GM12878 (cell line): ENCODE measurements around the gene USP28. TPM values are rescaled to one million over a fixed set of nuclear protein-coding genes. Genes with fewer than 3 reads are reported as not detected.

ENCODE experiments used
- ATAC-seq: fragments of 200-7000 bp; cut with Tn5 transposase; 3 replicates; pipeline ENCODE4 v1.9.1; 2020; ENCODE audit warnings: mild to moderate bottlenecking, moderate library complexity
- BruUV-seq: library from RNA; stranded (reverse); fragments of 400-500 nt; replicated peaks from 2 replicates; lab custom pipeline; 2021; lab: Mats Ljungman, UMichigan
- CTCF ChIA-PET: fragments of 300-600 bp; sonication (Branson Sonifier 250); formaldehyde crosslinking; extraction: SDS; loops from one replicate; lab custom pipeline; 2021; ENCODE audit warnings: inconsistent platforms; lab: Yijun Ruan, JAX
- POLR2A ChIA-PET: fragments of 350-600 bp; formaldehyde crosslinking; extraction: SDS; loops from one replicate; lab custom pipeline; 2021; ENCODE audit warnings: inconsistent platforms; lab: Charles Lee
- RAD21 ChIA-PET: fragments of 300-600 bp; sonication (Branson Sonifier 250); formaldehyde crosslinking; loops from one replicate; lab custom pipeline; 2023; ENCODE audit warnings: antibody characterized with exemption; ENCODE audit not compliant: unreplicated experiment; lab: Charles Lee
- SMC1A ChIA-PET: fragments of 300-600 bp; sonication (Branson Sonifier 250); formaldehyde crosslinking; loops from one replicate; lab custom pipeline; 2023; ENCODE audit not compliant: unreplicated experiment, uncharacterized antibody; lab: Charles Lee
- DNase-seq: peaks from one replicate; pipeline ENCODE4 v3.0.0-alpha.2; 2011; ENCODE audit warnings: low read depth, low spot score
- FAIRE-seq: peaks from 3 replicates; lab custom pipeline; 2011; peaks lifted over from hg19 to GRCh38; lab: Jason Lieb, UNC
- H2AFZ ChIP-seq: 2 replicates; pipeline ENCODE4 v1.6.0; 2011; ENCODE audit warnings: low read depth, low read length, control low read depth; ENCODE audit not compliant: control insufficient read depth
- H3K27ac ChIP-seq: 2 replicates; pipeline ENCODE4 v1.5.1; 2011; ENCODE audit warnings: control low read depth; ENCODE audit not compliant: control insufficient read depth, insufficient read depth
- H3K27me3 ChIP-seq, 2 experiments: replicated peaks in 1 of 2; 2 replicates each; pipeline versions ENCODE4 v1.6.0 to v1.6.1; 2011; ENCODE audit warnings: low read length in 1 of 2; ENCODE audit not compliant: control insufficient read depth in 2 of 2, insufficient read depth in 2 of 2
- H3K36me3 ChIP-seq, 2 experiments: 2 replicates each; pipeline ENCODE4 v1.5.1; 2011; ENCODE audit warnings: low read length in 1 of 2; ENCODE audit not compliant: control insufficient read depth in 2 of 2, insufficient read depth in 2 of 2
- H3K4me1 ChIP-seq: 2 replicates; pipeline ENCODE4 v1.6.1; 2011; ENCODE audit warnings: mild to moderate bottlenecking, low read length, moderate library complexity, mixed read lengths; ENCODE audit not compliant: control insufficient read depth, insufficient read depth
- H3K4me2 ChIP-seq: 2 replicates; pipeline ENCODE4 v1.6.0; 2011; ENCODE audit warnings: control low read depth; ENCODE audit not compliant: control insufficient read depth, insufficient read depth
- H3K4me3 ChIP-seq: fragments of 200-600 bp; sonication (generic); 2 replicates; pipeline ENCODE4 v1.5.1; 2016
- H3K79me2 ChIP-seq: 2 replicates; pipeline ENCODE4 v1.6.0; 2011; ENCODE audit warnings: low read length; ENCODE audit not compliant: control insufficient read depth, insufficient read depth
- H3K9ac ChIP-seq: 2 replicates; pipeline ENCODE4 v1.8.0; 2011; ENCODE audit warnings: low read length, control low read depth, mixed read lengths; ENCODE audit not compliant: control insufficient read depth, insufficient read depth
- H3K9me3 ChIP-seq: replicated peaks from 3 replicates; pipeline ENCODE4 v1.5.1; 2011; ENCODE audit warnings: mild to moderate bottlenecking, low read length; ENCODE audit not compliant: control insufficient read depth, insufficient read depth
- H4K20me1 ChIP-seq: 2 replicates; pipeline ENCODE4 v1.6.0; 2011; ENCODE audit not compliant: control insufficient read depth, insufficient read depth
- CREM ChIP-seq: IDR thresholded peaks from 2 replicates; pipeline ENCODE4 v1.6.1; 2014; ENCODE audit warnings: antibody characterized with exemption, low read depth
- EED ChIP-seq: sonication (generic); IDR thresholded peaks from 2 replicates; pipeline ENCODE4 v1.6.1; 2016; ENCODE audit warnings: antibody characterized with exemption, low read depth
- HCFC1 ChIP-seq: fragments of 150-350 bp; IDR thresholded peaks from 2 replicates; pipeline ENCODE4 v1.6.1; 2014; ENCODE audit warnings: low read length
- JUNB ChIP-seq: IDR thresholded peaks from 2 replicates; pipeline ENCODE4 v1.6.1; 2016; ENCODE audit warnings: antibody characterized with exemption, mild to moderate bottlenecking
- JUND ChIP-seq: IDR thresholded peaks from 2 replicates; pipeline ENCODE4 v1.6.1; 2012; ENCODE audit warnings: low read depth, mild to moderate bottlenecking, low read length, improper control_type of control experiment, moderate library complexity
- MEF2A ChIP-seq: IDR thresholded peaks from 2 replicates; pipeline ENCODE4 v1.6.1; 2011; ENCODE audit warnings: low read depth, mild to moderate bottlenecking, low read length, moderate library complexity; ENCODE audit not compliant: insufficient read depth
- PAX5 ChIP-seq: IDR thresholded peaks from 2 replicates; pipeline ENCODE4 v1.6.1; 2011; ENCODE audit warnings: low read depth, low read length, borderline replicate concordance
- POLR2A ChIP-seq: IDR thresholded peaks from 2 replicates; pipeline ENCODE4 v1.6.1; 2011; ENCODE audit warnings: low read depth, mild to moderate bottlenecking, low read length
- POU2F2 ChIP-seq: IDR thresholded peaks from 3 replicates; pipeline ENCODE4 v1.6.1; 2011; ENCODE audit warnings: low read depth, mild to moderate bottlenecking, low read length, borderline replicate concordance
- SIN3A ChIP-seq: IDR thresholded peaks from 2 replicates; pipeline ENCODE4 v1.6.1; 2012; ENCODE audit warnings: low read depth, low read length, improper control_type of control experiment
- SIX5 ChIP-seq: IDR thresholded peaks from 2 replicates; pipeline ENCODE4 v1.6.1; 2011; ENCODE audit warnings: mild to moderate bottlenecking, low read depth, low read length, moderate library complexity; ENCODE audit not compliant: severe bottlenecking
- SMARCA5 ChIP-seq: fragments of 450-650 bp; IDR thresholded peaks from 2 replicates; pipeline ENCODE4 v1.6.1; 2017; ENCODE audit warnings: mild to moderate bottlenecking
- SREBF1 ChIP-seq: IDR thresholded peaks from 2 replicates; pipeline ENCODE4 v1.6.1; 2012; ENCODE audit warnings: mild to moderate bottlenecking, low read length
- TARDBP ChIP-seq: IDR thresholded peaks from 2 replicates; pipeline ENCODE4 v1.6.1; 2016; ENCODE audit warnings: borderline replicate concordance
- WGBS: methylation state at CpG from one replicate; pipeline ENCODE4 v1.1.6; 2016; ENCODE audit warnings: low lambda C conversion rate; ENCODE audit not compliant: insufficient replicate concordance, insufficient coverage; ENCODE audit errors: missing lambda C conversion rate; 5-methylcytosine and 5-hydroxymethylcytosine counted together
- in situ Hi-C: fragments of 300-500 bp; cut with MboI; formaldehyde crosslinking; loops from 9 replicates; pipeline ENCODE4 v1.14.3; 2018; ENCODE audit warnings: mixed read lengths
- intact Hi-C: fragments of 100-400 bp; cut with micrococcal nuclease; formaldehyde crosslinking; loops from one replicate; pipeline ENCODE4 v1.14.2; 2022; ENCODE audit not compliant: unreplicated experiment
- polyA plus RNA-seq, 11 experiments: library from polyadenylated mRNA; depleted of rRNA in 4 of 11; unstranded in 6 of 11; stranded (reverse) in 5 of 11; fragments of >200 nt; fragmentation: Nextera tagmentation in 4 of 11; fragmentation: Illumina TruSeq in 1 of 11; extraction: Ambion mirVana in 4 of 11; extraction: Trizol in 1 of 11; gene quantifications; 1 replicate in 1 of 11; 2 replicates in 10 of 11; pipeline versions ENCODE4 v1.2.1 to v1.2.3, GENCODE V29; 2011 to 2016; ENCODE audit warnings: inconsistent platforms in 2 of 11, missing spikeins in 2 of 11, low read depth in 1 of 11
- total RNA-seq, 4 experiments: library from RNA; depleted of rRNA in 3 of 4; stranded (reverse); fragments of >200 nt in 3 of 4; fragmentation: Illumina TruSeq in 1 of 4; extraction: Trizol in 1 of 4; gene quantifications; 2 replicates each; pipeline versions ENCODE4 v1.2.1 to v1.2.3, GENCODE V29; 2013 to 2021
- TF ChIP-seq, protein P1 (sequence below): fragments of 450-650 bp; IDR thresholded peaks from 2 replicates; pipeline ENCODE4 v1.6.1; 2018; ENCODE audit warnings: mild to moderate bottlenecking, low read depth, moderate library complexity; ENCODE audit not compliant: partially characterized antibody
- TF ChIP-seq, protein P2 (sequence below): fragments of 450-650 bp; IDR thresholded peaks from 2 replicates; pipeline ENCODE4 v1.6.1; 2017; ENCODE audit warnings: mild to moderate bottlenecking, low read depth, inconsistent platforms; ENCODE audit not compliant: poor library complexity, severe bottlenecking

USP28 gene
- total and polyA plus RNA-seq, 10 of the 15 experiments (the other 5 are each of a cell fraction or from before 2014, with no cell fraction given), result 2.8 to 60.4 (median 24.1) TPM

DNA sequence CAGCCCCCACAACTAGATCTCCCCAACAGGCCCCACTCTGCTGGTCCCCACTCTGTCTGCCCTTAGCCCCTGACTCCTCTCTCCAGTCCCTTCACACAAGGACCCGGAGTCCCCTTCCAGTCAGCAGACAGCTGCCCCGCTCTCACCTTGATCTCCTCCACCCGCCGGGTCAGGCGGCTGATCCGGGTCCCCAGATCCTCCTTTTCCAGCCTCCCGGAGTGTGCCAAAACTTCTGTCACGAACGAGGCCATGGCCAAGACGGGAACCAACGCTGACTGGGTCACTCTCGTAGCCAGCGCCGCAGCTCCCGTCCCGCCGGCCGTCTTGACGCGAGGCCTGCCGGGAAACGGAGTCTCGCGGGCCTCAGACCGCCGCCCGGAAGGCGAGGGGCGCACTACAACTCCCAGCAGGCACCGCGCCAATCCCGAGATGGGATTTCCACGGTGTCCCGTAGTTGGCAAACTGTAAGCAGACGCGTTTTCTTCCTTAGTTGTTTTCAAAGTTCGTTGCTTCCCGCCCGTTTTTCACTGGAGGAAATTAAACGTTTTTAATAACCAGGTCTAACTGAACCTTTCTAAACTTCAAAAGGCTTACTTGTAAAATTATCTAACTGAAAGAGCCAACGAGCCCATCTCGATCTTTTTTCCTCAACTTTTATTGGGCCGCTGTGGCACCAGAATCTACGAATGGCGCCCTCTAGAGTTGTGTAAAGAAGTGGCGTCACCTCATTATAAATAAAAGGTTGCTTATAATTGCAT lies 101.8 kb downstream of the USP28 start, which contains the start of gene ZW10:
TSS of gene ZW10 (minus strand) at position 277 of the 758 bp plus-strand sequence. CDS start at position 251, 26 bp downstream.
- Histone ChIP-seq H3K27me3 (no peaks in the 10 kb centered on the region), H3K4me2 (peak within 1 kb of the TSS; percentile 49), H4K20me1 (no peaks in the 10 kb centered on the region), H3K79me2 (peaks cover 12% of the 10 kb centered on the region), H3K36me3 (peaks cover 0 to 2% of the 10 kb centered on the region in 2 experiments; a peak in 1 of 4 replicates), H2AFZ (peak within 1 kb of the TSS; percentile 85), H3K9me3 (no peaks in the 10 kb centered on the region), H3K9ac (peak within 1 kb of the TSS; percentile 93), H3K27ac (peak within 1 kb of the TSS; percentile 80), H3K4me1 (no peaks in the 10 kb centered on the region), H3K4me3 (peak within 1 kb of the TSS; percentile 91)
- ChIA-PET CTCF (interaction anchor here (0.6 to 2.5 kb wide), 10 partner anchors 9 to 451 kb away, joined by 3 to 12 read pairs (median 4); no protein-coding TSS in a partner anchor), SMC1A (interaction anchor here (1.2 to 1.3 kb wide), 2 partner anchors 11 to 23 kb away, joined by 3 read pairs; no protein-coding TSS in a partner anchor), POLR2A (no interaction called here), RAD21 (no interaction called here)
- ATAC-seq, result peak; percentile 100
- peak; percentile 86 for DNase-seq
- intact Hi-C loops, result loop anchor here (2.0 kb wide), 1 partner anchor 101 kb away; the partner anchor contains the start of gene USP28
- peak; percentile 97 for FAIRE-seq
- BruUV-seq, result no TSS peak
- in situ Hi-C loops, result loop anchor here (10.0 kb wide), 1 partner anchor 459 kb away; the partner anchor contains the start of gene TTC12
- WGBS, result 1% methylated on average over 46 of the region's 46 CpGs
- TF ChIP-seq, protein P1, sequence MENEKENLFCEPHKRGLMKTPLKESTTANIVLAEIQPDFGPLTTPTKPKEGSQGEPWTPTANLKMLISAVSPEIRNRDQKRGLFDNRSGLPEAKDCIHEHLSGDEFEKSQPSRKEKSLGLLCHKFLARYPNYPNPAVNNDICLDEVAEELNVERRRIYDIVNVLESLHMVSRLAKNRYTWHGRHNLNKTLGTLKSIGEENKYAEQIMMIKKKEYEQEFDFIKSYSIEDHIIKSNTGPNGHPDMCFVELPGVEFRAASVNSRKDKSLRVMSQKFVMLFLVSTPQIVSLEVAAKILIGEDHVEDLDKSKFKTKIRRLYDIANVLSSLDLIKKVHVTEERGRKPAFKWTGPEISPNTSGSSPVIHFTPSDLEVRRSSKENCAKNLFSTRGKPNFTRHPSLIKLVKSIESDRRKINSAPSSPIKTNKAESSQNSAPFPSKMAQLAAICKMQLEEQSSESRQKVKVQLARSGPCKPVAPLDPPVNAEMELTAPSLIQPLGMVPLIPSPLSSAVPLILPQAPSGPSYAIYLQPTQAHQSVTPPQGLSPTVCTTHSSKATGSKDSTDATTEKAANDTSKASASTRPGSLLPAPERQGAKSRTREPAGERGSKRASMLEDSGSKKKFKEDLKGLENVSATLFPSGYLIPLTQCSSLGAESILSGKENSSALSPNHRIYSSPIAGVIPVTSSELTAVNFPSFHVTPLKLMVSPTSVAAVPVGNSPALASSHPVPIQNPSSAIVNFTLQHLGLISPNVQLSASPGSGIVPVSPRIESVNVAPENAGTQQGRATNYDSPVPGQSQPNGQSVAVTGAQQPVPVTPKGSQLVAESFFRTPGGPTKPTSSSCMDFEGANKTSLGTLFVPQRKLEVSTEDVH, result peak; percentile 57
- TF ChIP-seq PAX5 (0 out of 2 replicates have a peak, but pooled peaks have one; percentile 18), MEF2A (no peak), JUND (no peak), JUNB (no peak), HCFC1 (peak; percentile 98), EED (0 out of 2 replicates have a peak, but pooled peaks have one; percentile 59), SMARCA5 (peak; percentile 57; the same call in 1 of the 2 replicates), SREBF1 (peak; percentile 63; the same call in 1 of the 2 replicates), POLR2A (peak; percentile 93), SIX5 (peak; percentile 94), CREM (peak; percentile 86), TARDBP (peak; percentile 82), SIN3A (no peak), POU2F2 (no peak)
- TF ChIP-seq, protein P2, sequence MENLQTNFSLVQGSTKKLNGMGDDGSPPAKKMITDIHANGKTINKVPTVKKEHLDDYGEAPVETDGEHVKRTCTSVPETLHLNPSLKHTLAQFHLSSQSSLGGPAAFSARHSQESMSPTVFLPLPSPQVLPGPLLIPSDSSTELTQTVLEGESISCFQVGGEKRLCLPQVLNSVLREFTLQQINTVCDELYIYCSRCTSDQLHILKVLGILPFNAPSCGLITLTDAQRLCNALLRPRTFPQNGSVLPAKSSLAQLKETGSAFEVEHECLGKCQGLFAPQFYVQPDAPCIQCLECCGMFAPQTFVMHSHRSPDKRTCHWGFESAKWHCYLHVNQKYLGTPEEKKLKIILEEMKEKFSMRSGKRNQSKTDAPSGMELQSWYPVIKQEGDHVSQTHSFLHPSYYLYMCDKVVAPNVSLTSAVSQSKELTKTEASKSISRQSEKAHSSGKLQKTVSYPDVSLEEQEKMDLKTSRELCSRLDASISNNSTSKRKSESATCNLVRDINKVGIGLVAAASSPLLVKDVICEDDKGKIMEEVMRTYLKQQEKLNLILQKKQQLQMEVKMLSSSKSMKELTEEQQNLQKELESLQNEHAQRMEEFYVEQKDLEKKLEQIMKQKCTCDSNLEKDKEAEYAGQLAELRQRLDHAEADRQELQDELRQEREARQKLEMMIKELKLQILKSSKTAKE, result peak; percentile 75
